HG03457 (cell line): ENCODE data around the gene PRSS1.
"Not testable (repeated sequence)": the region's sequence is repeated elsewhere in the genome, so short reads cannot be mapped to it uniquely, and the experiment has no call there.

ENCODE experiments used
- ATAC-seq: cut with Tn5 transposase; IDR thresholded peaks from one replicate; pipeline ENCODE4 v1.9.1; 2021; ENCODE audit warnings: moderate number of reproducible peaks; ENCODE audit not compliant: unreplicated experiment

Gene PRSS1

GRCh38 chr7:142745745-142746144, 3.5 kb upstream of the PRSS1 start:
- ATAC-seq: no peak

- ATAC-seq: no peak
Measured at GRCh38 chr7:142746264-142746663, 3.0 kb upstream of the PRSS1 start.

DNA sequence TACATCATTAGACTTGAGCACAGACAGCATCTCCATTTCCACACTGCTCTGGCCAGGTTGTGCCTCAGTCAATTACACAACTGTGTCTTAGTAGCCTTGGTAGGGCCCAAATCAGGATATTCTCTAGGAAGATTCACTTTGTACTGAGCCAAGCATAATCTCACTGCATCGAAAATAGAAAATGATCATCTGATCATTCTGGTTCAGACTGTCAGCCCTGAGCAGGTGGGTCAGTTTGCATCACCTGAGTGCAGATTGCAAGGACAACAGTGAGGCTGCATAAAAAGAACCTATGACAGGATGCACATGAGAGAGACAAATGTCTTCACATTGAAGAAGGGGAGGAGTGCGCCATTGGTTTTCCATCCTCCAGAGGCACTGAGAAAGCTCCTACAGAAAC, 862 bp upstream of the PRSS1 start:
- not testable (repeated sequence) for ATAC-seq

GRCh38 chr7:142750321-142750938, 1.2 kb downstream of the PRSS1 start:
- ATAC-seq: no peak

DNA sequence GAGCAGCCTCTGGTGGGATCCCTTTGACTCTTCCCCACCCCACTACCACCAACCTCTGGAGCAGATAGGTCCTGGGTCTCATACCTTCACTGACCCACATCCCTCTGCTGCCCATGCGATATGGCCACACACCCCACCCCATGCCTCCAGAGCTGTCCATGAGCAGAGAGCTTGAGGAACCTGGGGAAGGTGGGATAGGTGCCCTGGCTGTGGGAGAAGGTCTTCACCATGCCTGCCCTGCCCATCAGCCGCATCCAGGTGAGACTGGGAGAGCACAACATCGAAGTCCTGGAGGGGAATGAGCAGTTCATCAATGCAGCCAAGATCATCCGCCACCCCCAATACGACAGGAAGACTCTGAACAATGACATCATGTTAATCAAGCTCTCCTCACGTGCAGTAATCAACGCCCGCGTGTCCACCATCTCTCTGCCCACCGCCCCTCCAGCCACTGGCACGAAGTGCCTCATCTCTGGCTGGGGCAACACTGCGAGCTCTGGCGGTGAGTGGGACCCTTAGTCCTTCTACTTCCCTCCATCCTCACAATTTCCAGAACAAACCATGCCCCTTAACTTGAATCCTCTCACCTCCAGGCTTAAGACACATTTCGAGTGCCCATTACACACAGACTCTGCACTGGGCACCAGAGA, 2.4 kb downstream of the PRSS1 start:
- not testable (repeated sequence) for ATAC-seq

GRCh38 chr7:142752376-142753225, 3.3 kb downstream of the PRSS1 start:
- ATAC-seq: no peak

DNA sequence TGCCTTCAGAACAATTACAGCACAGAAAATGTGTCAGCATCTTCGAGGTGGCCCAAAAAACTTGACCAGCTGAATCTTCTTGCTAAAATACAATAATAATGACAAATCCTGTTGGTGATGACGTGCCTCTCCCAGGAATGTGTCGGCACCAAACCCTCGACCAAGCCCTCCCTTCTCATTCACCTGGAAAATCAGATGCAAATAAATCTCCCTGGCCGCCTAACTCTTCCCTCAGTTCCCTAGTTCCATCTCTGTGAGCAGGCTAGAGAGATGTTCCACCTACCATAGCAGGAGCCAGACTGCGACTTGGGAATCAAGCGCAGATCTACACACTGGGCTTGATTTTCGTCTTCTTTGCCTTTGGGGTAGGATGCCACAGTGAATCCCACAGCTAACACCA, 4.1 kb downstream of the PRSS1 start:
- ATAC-seq: no peak

GRCh38 chr7:142753925-142754491, 4.7 kb downstream of the PRSS1 start:
- not testable (repeated sequence) for ATAC-seq

DNA sequence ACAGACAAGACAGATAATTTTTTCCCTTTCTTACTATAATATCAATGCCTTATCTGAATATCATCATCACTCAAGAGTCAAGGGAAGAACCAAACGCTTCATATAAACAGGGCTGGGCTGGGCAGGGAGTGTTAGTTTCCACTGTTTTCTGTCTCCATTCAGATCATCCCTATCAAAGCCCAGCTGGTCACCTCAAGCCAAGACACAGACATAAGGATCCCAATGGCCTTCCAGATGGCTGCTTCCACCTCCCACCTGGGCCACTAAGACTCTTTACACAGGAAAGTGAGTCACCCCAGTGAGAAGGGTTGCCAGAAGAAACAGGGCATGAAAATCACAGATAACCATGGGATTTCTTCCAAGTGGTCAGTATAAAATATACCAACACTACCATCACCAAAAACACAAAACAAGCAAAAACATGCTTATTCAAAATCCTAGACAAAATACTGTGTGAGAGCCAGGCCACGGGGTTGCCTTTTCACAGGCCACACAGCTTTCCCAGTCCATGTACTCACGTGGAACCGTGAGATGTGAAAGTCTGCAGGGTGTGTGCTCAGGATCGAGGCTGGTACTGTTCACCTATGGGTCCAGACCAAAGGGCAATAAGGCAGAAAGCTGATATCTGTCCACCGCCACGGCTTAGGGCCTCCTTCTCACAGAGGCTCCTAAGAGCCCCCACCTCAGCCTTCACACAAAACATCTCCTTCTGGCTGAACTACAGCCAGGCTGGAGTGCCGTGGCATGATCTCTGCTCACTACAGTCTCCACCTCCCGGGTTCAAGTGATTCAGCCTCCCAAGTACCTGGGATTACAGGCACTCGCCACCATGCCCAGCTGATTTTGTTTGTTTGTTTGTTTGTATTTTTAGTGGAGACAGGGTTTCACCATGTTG, 5.7 kb downstream of the PRSS1 start:
- ATAC-seq: no peak

GRCh38 chr7:142758312-142758711, 9.0 kb downstream of the PRSS1 start:
- ATAC-seq: not testable (repeated sequence)

- ATAC-seq: no peak
Measured at GRCh38 chr7:142759433-142759832, 10.2 kb downstream of the PRSS1 start.

- ATAC-seq: no peak
Measured at GRCh38 chr7:142760071-142760642, 10.9 kb downstream of the PRSS1 start.

DNA sequence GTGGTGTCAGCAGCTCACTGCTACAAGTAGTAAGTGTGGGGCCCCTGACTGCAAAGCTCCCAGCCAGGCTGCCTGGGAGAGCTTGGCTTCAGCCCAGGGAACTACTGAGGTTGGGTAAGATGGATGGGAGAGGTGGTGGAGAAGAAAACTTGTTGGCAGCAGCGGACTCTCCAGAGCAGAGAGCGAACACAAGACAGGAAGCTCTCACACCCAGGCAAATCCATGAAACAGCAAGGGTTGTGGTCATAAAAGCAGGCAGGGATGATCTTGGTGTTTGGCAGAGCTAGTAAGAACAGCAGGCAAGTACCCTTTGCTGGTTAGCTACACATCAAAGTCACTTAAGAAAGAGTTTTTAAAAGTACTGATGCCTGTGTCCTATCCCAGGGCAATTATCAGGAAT, 12.3 kb downstream of the PRSS1 start:
- ATAC-seq: not testable (repeated sequence)

- ATAC-seq: no peak
Measured at GRCh38 chr7:142762104-142762503, 12.8 kb downstream of the PRSS1 start.

DNA sequence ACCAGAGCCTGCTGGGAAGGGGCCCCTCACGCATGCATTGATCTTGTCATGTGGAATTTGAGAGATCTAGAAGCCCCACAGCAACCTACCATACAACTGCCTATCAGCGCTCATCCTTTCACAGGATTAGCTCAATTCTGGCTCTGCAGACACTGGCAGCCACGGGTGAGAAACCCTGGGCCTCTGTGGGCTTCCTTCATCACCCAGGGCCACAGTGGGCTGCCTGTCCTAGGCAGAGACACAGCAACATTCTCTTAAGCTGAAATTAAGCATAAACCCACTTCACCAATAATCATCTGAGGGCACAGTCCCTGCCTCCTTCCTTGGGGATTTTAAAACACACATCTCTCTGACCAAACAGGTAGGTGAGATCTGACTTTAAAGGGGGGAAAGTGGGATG, 18.2 kb downstream of the PRSS1 start:
- ATAC-seq: no peak

GRCh38 chr7:142767861-142768260, 18.6 kb downstream of the PRSS1 start:
- no peak for ATAC-seq

DNA sequence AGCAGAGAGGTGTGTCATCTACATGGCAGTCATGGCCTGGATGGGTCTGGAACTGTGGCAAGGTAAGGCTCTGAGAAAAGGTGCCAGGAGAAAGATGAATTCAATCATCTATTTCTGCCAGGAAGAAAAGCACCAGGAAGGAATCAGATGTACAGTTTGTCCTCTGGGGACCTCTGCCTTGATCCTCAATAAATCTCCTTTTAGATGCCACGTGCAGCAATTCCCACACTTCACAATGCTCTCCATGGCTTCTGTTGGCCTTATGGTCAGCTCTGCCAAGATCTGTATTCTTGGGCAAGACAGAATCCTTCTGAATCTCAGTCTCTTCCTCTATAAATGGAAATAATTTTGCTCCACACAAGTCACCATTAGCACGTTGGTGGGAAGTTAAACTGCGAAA, 19.6 kb downstream of the PRSS1 start:
- not testable (repeated sequence) for ATAC-seq

- no peak for ATAC-seq
Measured at GRCh38 chr7:142770661-142771352, 21.5 kb downstream of the PRSS1 start, which contains the start of gene PRSS2. TSS of gene PRSS2 (plus strand) at chr7:142770970. CDS start at chr7:142770983, 13 bp downstream.

GRCh38 chr7:142771353-142771723, 22.1 kb downstream of the PRSS1 start:
- ATAC-seq: peak; percentile 50

DNA sequence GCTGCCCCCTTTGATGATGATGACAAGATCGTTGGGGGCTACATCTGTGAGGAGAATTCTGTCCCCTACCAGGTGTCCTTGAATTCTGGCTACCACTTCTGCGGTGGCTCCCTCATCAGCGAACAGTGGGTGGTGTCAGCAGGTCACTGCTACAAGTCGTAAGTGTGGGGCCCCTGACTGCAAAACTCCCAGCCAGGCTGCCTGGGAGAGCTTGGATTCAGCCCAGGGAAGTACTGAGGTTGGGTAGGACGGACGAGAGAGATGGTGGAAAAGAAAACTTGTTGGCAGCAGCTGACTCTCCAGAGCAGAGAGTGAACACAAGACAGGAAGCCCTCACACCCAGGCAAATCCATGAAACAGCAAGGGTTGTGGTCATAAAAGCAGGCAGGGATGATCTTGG, 22.8 kb downstream of the PRSS1 start:
- no peak for ATAC-seq
